GM06990 (cell line): Measurements from ENCODE around the gene CGB7.

Source experiments
- DNase-seq: peaks from one replicate; pipeline ENCODE4 v3.0.0-alpha.2; 2011; ENCODE audit not compliant: insufficient read length; ENCODE audit errors: extremely low read depth
- H3K27me3 ChIP-seq: replicated peaks from 2 replicates; pipeline ENCODE4 v1.6.0; 2011; ENCODE audit warnings: low read length; ENCODE audit not compliant: control insufficient read depth, insufficient read depth
- H3K36me3 ChIP-seq: 2 replicates; pipeline ENCODE4 v1.5.1; 2011; ENCODE audit warnings: low read length; ENCODE audit not compliant: control insufficient read depth, insufficient read depth
- H3K4me3 ChIP-seq: replicated peaks from 2 replicates; pipeline ENCODE4 v1.5.1; 2011; ENCODE audit warnings: low read depth, mild to moderate bottlenecking, control low read depth, low read length
- CTCF ChIP-seq: IDR thresholded peaks from 2 replicates; pipeline ENCODE4 v1.5.1; 2011; ENCODE audit warnings: low read length, control low read depth, mild to moderate bottlenecking, inconsistent platforms; ENCODE audit not compliant: insufficient read depth, poor library complexity, severe bottlenecking

CGB7 gene

GRCh38 chr19:49010453-49010852, 47.1 kb downstream of the CGB7 start:
- TF ChIP-seq CTCF = no peak
- H3K36me3 ChIP-seq = peaks cover 30% of the 10 kb centered on the region
- H3K4me3 ChIP-seq = no peak overlapping the region
- DNase-seq = no peak
- no peaks in the 10 kb centered on the region for H3K27me3 ChIP-seq

GRCh38 chr19:49009828-49010227, 47.7 kb downstream of the CGB7 start:
- H3K36me3 ChIP-seq = peaks cover 33% of the 10 kb centered on the region
- DNase-seq = no peak

GRCh38 chr19:49006905-49007304, 50.6 kb downstream of the CGB7 start:
- H3K27me3 ChIP-seq = no peaks in the 10 kb centered on the region
- DNase-seq = no peak
- no peak overlapping the region for H3K4me3 ChIP-seq
- no peak for TF ChIP-seq CTCF
- H3K36me3 ChIP-seq = peaks cover 47% of the 10 kb centered on the region

More at GRCh38 chr19:49009828-49010227, 47.7 kb downstream of the CGB7 start:
- H3K4me3 ChIP-seq = no peak overlapping the region
- H3K27me3 ChIP-seq = no peaks in the 10 kb centered on the region
- no peak for TF ChIP-seq CTCF

GRCh38 chr19:49004964-49005614, 52.5 kb downstream of the CGB7 start:
- peaks cover 34% of the 10 kb centered on the region for H3K36me3 ChIP-seq
- no peaks in the 10 kb centered on the region for H3K27me3 ChIP-seq
- TF ChIP-seq CTCF = no peak
- no peak for DNase-seq
- H3K4me3 ChIP-seq = no peak overlapping the region
